ENCODE measurements around the gene PPFIBP2. TPM values are rescaled to one million over a fixed set of nuclear protein-coding genes. Genes with fewer than 3 reads are reported as not detected.

Gene PPFIBP2
- total and polyA plus RNA-seq, 12 donors: 11.4 to 36.5 (median 21.1) TPM

DNA sequence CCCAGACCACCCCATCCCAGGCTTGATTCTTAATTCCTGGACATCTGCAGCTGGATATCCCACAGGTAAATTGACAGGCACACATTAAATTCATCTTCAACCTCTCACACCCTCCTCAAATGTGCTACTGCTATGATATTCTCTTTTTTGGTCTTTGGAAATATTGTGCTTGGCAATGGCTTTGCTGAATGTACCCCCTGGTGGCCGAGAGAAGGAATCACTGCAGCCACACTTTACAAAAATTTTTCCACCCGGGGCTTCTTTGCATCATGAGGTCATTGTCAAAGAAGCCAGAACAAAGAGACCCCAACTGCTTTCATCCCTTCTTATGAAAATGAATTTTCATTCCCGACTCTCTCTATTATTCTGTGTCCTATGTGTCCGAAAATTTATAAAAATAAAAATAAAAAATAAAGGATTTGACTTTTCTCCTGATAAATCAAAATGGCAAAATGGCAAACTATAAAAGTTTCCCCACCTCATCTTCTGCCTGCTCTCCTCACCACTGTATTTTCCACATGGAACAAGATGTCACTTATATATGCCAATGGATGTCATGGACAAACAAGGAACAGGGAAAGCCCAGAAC is 174.5 kb downstream of the PPFIBP2 start:
- no peak overlapping the region for H3K4me3 ChIP-seq
- no peaks in the 10 kb centered on the region for H3K9me3 ChIP-seq (replicated peaks in 1 of 3)
- WGBS, 4 donors: 9 to 12% (median 10%) methylated on average over 4 of the region's 4 CpGs
- H3K27ac ChIP-seq: no peak overlapping the region
- DNase-seq: peak in 1 of 7 donors; percentile 21
- H3K4me1 ChIP-seq (replicated peaks in 1 of 2): no peaks in the 10 kb centered on the region
- H3K27me3 ChIP-seq: no peaks in the 10 kb centered on the region
- no peaks in the 10 kb centered on the region for H3K36me3 ChIP-seq (replicated peaks in 1 of 2)
- intact Hi-C loops (cut with DNase I): no loop called here
- TF ChIP-seq, protein P1, sequence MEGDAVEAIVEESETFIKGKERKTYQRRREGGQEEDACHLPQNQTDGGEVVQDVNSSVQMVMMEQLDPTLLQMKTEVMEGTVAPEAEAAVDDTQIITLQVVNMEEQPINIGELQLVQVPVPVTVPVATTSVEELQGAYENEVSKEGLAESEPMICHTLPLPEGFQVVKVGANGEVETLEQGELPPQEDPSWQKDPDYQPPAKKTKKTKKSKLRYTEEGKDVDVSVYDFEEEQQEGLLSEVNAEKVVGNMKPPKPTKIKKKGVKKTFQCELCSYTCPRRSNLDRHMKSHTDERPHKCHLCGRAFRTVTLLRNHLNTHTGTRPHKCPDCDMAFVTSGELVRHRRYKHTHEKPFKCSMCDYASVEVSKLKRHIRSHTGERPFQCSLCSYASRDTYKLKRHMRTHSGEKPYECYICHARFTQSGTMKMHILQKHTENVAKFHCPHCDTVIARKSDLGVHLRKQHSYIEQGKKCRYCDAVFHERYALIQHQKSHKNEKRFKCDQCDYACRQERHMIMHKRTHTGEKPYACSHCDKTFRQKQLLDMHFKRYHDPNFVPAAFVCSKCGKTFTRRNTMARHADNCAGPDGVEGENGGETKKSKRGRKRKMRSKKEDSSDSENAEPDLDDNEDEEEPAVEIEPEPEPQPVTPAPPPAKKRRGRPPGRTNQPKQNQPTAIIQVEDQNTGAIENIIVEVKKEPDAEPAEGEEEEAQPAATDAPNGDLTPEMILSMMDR (IDR thresholded peaks at IDR 0.05): peak; percentile 63 to 81 (median 66)
- TF ChIP-seq POLR2A (IDR thresholded peaks at IDR 0.05): no peak

DNA sequence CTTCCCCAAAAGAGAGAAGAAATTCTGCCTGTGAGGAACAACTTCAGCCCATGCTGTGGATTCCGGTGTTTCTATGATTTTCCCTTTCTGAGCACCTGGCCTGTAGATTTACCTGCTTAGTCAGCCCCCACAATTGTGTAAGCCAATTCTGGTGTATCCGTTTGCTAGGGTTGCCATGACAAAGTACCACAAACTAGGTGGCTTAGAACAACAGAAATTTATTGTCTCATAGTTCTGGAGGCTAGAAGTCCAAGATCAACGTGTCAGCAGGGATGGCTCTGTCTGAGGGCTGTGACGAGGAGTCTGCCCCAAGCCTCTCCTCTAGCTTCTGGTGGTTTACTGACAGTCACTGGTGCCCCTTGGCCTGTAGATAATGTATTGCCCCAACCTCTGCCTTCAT is 175.4 kb downstream of the PPFIBP2 start:
- DNase-seq: no peak
- Histone ChIP-seq H3K36me3 (replicated peaks in 1 of 2) (no peaks in the 10 kb centered on the region), H3K9me3 (replicated peaks in 1 of 3) (no peaks in the 10 kb centered on the region), H3K27ac (no peak overlapping the region), H3K4me3 (no peak overlapping the region), H3K4me1 (replicated peaks in 1 of 2) (peaks cover 0 to 3% of the 10 kb centered on the region in 2 donors), H3K27me3 (peaks cover 6% of the 10 kb centered on the region)
- WGBS, 4 donors: 59 to 83% (median 65%) methylated on average over 3 to 4 of the region's 4 CpGs
- intact Hi-C loops (cut with DNase I): no loop called here
- TF ChIP-seq POLR2A (IDR thresholded peaks at IDR 0.05): no peak
- TF ChIP-seq, protein P1 (IDR thresholded peaks at IDR 0.05): no peak

DNA sequence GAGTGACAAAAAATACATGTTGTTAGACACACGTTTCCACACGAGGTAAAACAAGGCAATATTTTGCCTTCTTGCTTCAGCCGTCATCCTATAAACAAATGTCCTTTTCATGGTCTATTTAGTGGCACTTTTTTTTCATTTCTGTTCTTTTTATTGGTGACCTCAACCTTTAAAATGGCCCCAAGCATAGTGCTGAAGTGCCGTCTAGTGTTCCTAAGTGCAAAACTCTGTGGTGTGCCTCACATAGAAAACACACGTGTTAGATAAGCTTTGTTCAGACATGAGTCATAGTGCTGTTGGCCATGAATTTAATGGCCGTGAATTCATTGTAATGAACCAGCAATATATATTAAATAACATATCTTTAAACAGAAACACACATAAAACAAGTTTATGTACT is 176.8 kb downstream of the PPFIBP2 start:
- no peak overlapping the region for H3K27ac ChIP-seq
- H3K4me1 ChIP-seq (replicated peaks in 1 of 2): peaks cover 0 to 5% of the 10 kb centered on the region in 2 donors
- no peak for TF ChIP-seq POLR2A (IDR thresholded peaks at IDR 0.05)
- TF ChIP-seq, protein P1 (IDR thresholded peaks at IDR 0.05): no peak
- no peak for DNase-seq
- intact Hi-C loops (cut with DNase I): loop anchor here in 1 of 2 donors (5.0 to 10.0 kb wide), 2 partner anchors 294 to 593 kb away; partner anchors contain the start of gene EIF3F
- H3K27me3 ChIP-seq: peaks cover 6% of the 10 kb centered on the region
- no peaks in the 10 kb centered on the region for H3K9me3 ChIP-seq (replicated peaks in 1 of 3)
- 48 to 59% (median 57%) methylated on average over 5 to 6 of the region's 6 CpGs for WGBS, 4 donors
- H3K36me3 ChIP-seq (replicated peaks in 1 of 2): no peaks in the 10 kb centered on the region
- no peak overlapping the region for H3K4me3 ChIP-seq

DNA sequence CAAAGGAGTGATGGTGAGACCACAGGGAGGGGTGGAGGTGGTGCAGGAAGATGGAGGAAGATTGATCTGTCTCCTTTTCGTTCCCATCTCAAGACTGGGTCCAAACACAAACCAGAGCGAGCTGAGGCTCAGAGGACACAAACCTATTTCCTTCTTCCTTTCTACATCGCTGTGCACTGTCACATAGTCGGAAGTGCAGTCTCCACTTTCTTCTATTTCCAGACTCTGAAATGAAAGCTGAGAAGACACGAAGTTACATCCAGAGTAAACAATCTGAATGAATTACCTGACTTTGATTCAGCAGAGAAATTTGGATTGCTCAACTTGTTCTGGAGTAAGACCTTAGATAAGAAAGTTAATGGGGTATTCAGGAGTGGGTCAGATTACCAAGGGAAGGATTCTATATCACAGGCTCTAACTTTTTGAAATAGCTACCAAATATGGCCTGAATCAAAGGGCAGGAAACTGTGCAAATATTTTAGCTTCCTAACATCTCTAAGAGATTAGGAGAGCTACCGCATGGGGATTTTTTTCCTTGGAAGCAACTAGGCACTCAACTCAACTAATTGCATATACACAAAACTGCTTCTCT is 178.1 kb downstream of the PPFIBP2 start:
- Histone ChIP-seq H3K4me3 (no peak overlapping the region), H3K27me3 (peaks cover 6% of the 10 kb centered on the region), H3K9me3 (replicated peaks in 1 of 3) (no peaks in the 10 kb centered on the region), H3K27ac (no peak overlapping the region), H3K4me1 (replicated peaks in 1 of 2) (peaks cover 0 to 5% of the 10 kb centered on the region in 2 donors), H3K36me3 (replicated peaks in 1 of 2) (no peaks in the 10 kb centered on the region)
- no peak for DNase-seq
- no peak for TF ChIP-seq POLR2A (IDR thresholded peaks at IDR 0.05)
- TF ChIP-seq, protein P1 (IDR thresholded peaks at IDR 0.05): no peak
- WGBS, 4 donors: 65 to 78% (median 72%) methylated on average over 6 of the region's 6 CpGs
- intact Hi-C loops (cut with DNase I): loop anchor here in 1 of 2 donors (5.0 to 10.0 kb wide), 2 partner anchors 293 to 595 kb away; partner anchors contain the start of gene EIF3F

Data from adrenal gland (tissue), 12 donors.